Body of pancreas (tissue), 4 donors: Measurements from ENCODE around the gene R3HDM2.

Source experiments
- POLR2A ChIP-seq, 3 donors: fragments of 450-650 bp; IDR thresholded peaks; one replicate each; pipeline ENCODE4 v1.6.1; 2016; ENCODE audit warnings: antibody characterized with exemption in 3 of 3, mild to moderate bottlenecking in 2 of 3
- TF ChIP-seq, protein P1 (sequence below), 7 experiments: fragments of 450-650 bp in 4 of 7; fragments of 200-600 bp in 3 of 7; sonication (generic) in 3 of 7; IDR thresholded peaks; one replicate each; pipeline ENCODE4 v1.5.1; 2016 to 2019; ENCODE audit warnings: antibody characterized with exemption in 7 of 7

DNA sequence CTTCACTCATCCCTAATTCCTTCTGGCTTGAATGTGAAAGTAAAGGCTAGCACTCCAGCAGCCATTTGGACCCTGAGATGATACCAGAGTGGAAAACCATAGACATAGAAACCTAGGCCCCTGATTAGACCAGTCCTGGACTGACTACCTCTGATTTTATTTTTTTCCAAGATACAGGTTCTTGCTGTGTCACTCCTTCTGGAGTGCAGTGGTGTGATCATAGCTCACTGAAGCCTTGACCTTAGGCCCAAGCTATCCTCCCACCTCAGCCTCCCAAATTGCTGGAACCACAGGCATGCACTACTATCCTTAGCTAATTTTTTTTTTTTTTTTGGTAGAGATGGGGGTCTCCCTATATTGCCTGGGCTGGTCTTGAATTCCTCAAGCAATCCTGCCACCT, 105.4 kb downstream of the R3HDM2 start:
- no peak for TF ChIP-seq POLR2A (IDR thresholded peaks at IDR 0.05)
- TF ChIP-seq, protein P1, sequence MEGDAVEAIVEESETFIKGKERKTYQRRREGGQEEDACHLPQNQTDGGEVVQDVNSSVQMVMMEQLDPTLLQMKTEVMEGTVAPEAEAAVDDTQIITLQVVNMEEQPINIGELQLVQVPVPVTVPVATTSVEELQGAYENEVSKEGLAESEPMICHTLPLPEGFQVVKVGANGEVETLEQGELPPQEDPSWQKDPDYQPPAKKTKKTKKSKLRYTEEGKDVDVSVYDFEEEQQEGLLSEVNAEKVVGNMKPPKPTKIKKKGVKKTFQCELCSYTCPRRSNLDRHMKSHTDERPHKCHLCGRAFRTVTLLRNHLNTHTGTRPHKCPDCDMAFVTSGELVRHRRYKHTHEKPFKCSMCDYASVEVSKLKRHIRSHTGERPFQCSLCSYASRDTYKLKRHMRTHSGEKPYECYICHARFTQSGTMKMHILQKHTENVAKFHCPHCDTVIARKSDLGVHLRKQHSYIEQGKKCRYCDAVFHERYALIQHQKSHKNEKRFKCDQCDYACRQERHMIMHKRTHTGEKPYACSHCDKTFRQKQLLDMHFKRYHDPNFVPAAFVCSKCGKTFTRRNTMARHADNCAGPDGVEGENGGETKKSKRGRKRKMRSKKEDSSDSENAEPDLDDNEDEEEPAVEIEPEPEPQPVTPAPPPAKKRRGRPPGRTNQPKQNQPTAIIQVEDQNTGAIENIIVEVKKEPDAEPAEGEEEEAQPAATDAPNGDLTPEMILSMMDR (IDR thresholded peaks at IDR 0.05): no peak
